ENCODE results near the gene CYP39A1. TPM values are rescaled to one million over a fixed set of nuclear protein-coding genes. Genes with fewer than 3 reads are reported as not detected.

The CYP39A1 gene
- polyA plus RNA-seq, 3 donors, result 1.7 to 4.9 (median 4.8) TPM

- 26 to 64% (median 62%) methylated on average over 2 of the region's 2 CpGs for WGBS, 3 donors
- no peak overlapping the region for H3K27ac ChIP-seq (ENCODE audit: low read depth, low read length)
Observed at GRCh38 chr6:46612645-46613044, 40.0 kb downstream of the CYP39A1 start.

GRCh38 chr6:46610862-46611553 is 41.6 kb downstream of the CYP39A1 start:
- WGBS, 3 donors, result 77 to 86% (median 80%) methylated on average over 3 of the region's 3 CpGs
- no peak overlapping the region for H3K27ac ChIP-seq (ENCODE audit: low read depth, low read length)

- WGBS, 3 donors, result 71 to 80% (median 74%) methylated on average over 3 of the region's 3 CpGs
- no peak overlapping the region for H3K27ac ChIP-seq (ENCODE audit: low read depth, low read length)
Observed at GRCh38 chr6:46606338-46606737, 46.3 kb downstream of the CYP39A1 start.

GRCh38 chr6:46605091-46605797 is 47.4 kb downstream of the CYP39A1 start:
- H3K27ac ChIP-seq (ENCODE audit: low read depth, low read length), result no peak overlapping the region
- 64 to 85% (median 65%) methylated on average over 3 of the region's 3 CpGs for WGBS, 3 donors

- H3K27ac ChIP-seq (ENCODE audit: low read depth, low read length), result no peak overlapping the region
- 89 to 94% (median 91%) methylated on average over 3 of the region's 3 CpGs for WGBS, 3 donors
Observed at GRCh38 chr6:46598215-46598614, 54.4 kb downstream of the CYP39A1 start.

GRCh38 chr6:46592740-46593139 is 59.9 kb downstream of the CYP39A1 start:
- no peak overlapping the region for H3K27ac ChIP-seq (ENCODE audit: low read depth, low read length)

- no peak overlapping the region for H3K27ac ChIP-seq (ENCODE audit: low read depth, low read length)
- 72 to 74% (median 72%) methylated on average over 3 of the region's 3 CpGs for WGBS, 3 donors
Observed at GRCh38 chr6:46592046-46592445, 60.6 kb downstream of the CYP39A1 start.

- H3K27ac ChIP-seq (ENCODE audit: low read depth, low read length), result no peak overlapping the region
Observed at GRCh38 chr6:46590765-46591164, 61.9 kb downstream of the CYP39A1 start.

- no peak overlapping the region for H3K27ac ChIP-seq (ENCODE audit: low read depth, low read length)
- WGBS, 3 donors, result 52 to 58% (median 54%) methylated on average over 2 of the region's 2 CpGs
Observed at GRCh38 chr6:46586906-46587305, 65.7 kb downstream of the CYP39A1 start.

- 93 to 99% (median 96%) methylated on average over 3 of the region's 3 CpGs for WGBS, 3 donors
- H3K27ac ChIP-seq (ENCODE audit: low read depth, low read length), result no peak overlapping the region
Observed at GRCh38 chr6:46584586-46584985, 68.0 kb downstream of the CYP39A1 start.

- H3K27ac ChIP-seq (ENCODE audit: low read depth, low read length), result no peak overlapping the region
Observed at GRCh38 chr6:46583721-46584120, 68.9 kb downstream of the CYP39A1 start.

GRCh38 chr6:46583081-46583480 is 69.5 kb downstream of the CYP39A1 start:
- 85 to 89% (median 87%) methylated on average over 2 of the region's 2 CpGs for WGBS, 3 donors
- no peak overlapping the region for H3K27ac ChIP-seq (ENCODE audit: low read depth, low read length)

More at GRCh38 chr6:46583721-46584120, 68.9 kb downstream of the CYP39A1 start:
- 78 to 83% (median 79%) methylated on average over 4 of the region's 4 CpGs for WGBS, 3 donors

GRCh38 chr6:46581459-46582177 is 71.0 kb downstream of the CYP39A1 start:
- no peak overlapping the region for H3K27ac ChIP-seq (ENCODE audit: low read depth, low read length)

GRCh38 chr6:46575530-46575929 is 77.1 kb downstream of the CYP39A1 start:
- H3K27ac ChIP-seq (ENCODE audit: low read depth, low read length), result no peak overlapping the region
- WGBS, 3 donors, result 87 to 94% (median 93%) methylated on average over 3 of the region's 3 CpGs

GRCh38 chr6:46573140-46573539 is 79.5 kb downstream of the CYP39A1 start:
- H3K27ac ChIP-seq (ENCODE audit: low read depth, low read length), result no peak overlapping the region
- 46 to 50% (median 48%) methylated on average over 2 of the region's 2 CpGs for WGBS, 3 donors

- no peak overlapping the region for H3K27ac ChIP-seq (ENCODE audit: low read depth, low read length)
- WGBS, 3 donors, result 83 to 90% (median 86%) methylated on average over 3 of the region's 3 CpGs
Observed at GRCh38 chr6:46565531-46565930, 87.1 kb downstream of the CYP39A1 start.

GRCh38 chr6:46563924-46564323 is 88.7 kb downstream of the CYP39A1 start:
- WGBS, 3 donors, result 95 to 100% (median 96%) methylated on average over 1 of the region's 1 CpG
- H3K27ac ChIP-seq (ENCODE audit: low read depth, low read length), result no peak overlapping the region

- 45 to 75% (median 52%) methylated on average over 4 of the region's 4 CpGs for WGBS, 3 donors
- H3K27ac ChIP-seq (ENCODE audit: low read depth, low read length), result no peak overlapping the region
Observed at GRCh38 chr6:46556053-46556452, 96.6 kb downstream of the CYP39A1 start.

GRCh38 chr6:46555129-46555528 is 97.5 kb downstream of the CYP39A1 start:
- H3K27ac ChIP-seq (ENCODE audit: low read depth, low read length), result no peak overlapping the region
- WGBS, 3 donors, result 65 to 80% (median 70%) methylated on average over 1 of the region's 1 CpG

GRCh38 chr6:46549155-46549554 is 103.5 kb downstream of the CYP39A1 start:
- no peak overlapping the region for H3K27ac ChIP-seq (ENCODE audit: low read depth, low read length)
